ENCODE data around the gene NKD1.

The NKD1 gene

DNA sequence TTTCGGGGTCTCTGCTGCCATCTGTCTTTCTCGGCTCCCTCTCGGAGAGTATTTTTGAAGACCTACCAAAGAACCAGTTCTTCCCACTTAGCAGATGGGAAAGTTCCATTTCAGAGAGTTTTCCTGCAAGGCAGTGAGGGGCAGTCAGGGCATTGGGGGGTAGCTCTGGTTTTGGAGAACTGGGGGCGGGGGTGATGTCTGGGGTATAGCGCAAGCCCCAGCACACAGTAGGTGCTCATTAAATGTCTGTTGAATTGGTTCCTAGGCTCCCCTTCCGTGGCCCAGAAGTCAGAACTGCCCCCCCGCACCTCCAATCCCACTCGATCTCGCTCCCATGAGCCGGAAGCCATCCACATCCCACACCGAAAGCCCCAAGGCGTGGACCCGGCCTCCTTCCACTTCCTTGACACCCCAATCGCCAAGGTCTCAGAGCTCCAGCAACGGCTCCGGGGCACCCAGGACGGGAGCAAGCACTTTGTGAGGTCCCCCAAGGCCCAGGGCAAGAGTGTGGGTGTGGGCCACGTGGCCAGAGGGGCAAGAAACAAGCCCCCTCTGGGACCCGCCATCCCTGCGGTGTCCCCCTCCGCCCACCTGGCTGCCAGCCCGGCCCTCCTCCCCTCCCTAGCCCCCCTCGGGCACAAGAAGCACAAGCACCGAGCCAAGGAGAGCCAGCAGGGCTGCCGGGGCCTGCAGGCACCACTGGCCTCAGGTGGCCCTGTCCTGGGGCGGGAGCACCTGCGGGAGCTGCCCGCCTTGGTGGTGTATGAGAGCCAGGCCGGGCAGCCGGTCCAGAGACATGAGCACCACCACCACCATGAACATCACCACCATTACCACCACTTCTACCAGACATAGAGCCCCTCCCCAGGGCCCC, 85.0 kb downstream of the NKD1 start:
- no peak for DNase-seq

GRCh38 chr16:50634090-50634489, 85.9 kb downstream of the NKD1 start:
- DNase-seq = no peak

GRCh38 chr16:50634947-50635346, 86.8 kb downstream of the NKD1 start:
- no peak for DNase-seq

DNA sequence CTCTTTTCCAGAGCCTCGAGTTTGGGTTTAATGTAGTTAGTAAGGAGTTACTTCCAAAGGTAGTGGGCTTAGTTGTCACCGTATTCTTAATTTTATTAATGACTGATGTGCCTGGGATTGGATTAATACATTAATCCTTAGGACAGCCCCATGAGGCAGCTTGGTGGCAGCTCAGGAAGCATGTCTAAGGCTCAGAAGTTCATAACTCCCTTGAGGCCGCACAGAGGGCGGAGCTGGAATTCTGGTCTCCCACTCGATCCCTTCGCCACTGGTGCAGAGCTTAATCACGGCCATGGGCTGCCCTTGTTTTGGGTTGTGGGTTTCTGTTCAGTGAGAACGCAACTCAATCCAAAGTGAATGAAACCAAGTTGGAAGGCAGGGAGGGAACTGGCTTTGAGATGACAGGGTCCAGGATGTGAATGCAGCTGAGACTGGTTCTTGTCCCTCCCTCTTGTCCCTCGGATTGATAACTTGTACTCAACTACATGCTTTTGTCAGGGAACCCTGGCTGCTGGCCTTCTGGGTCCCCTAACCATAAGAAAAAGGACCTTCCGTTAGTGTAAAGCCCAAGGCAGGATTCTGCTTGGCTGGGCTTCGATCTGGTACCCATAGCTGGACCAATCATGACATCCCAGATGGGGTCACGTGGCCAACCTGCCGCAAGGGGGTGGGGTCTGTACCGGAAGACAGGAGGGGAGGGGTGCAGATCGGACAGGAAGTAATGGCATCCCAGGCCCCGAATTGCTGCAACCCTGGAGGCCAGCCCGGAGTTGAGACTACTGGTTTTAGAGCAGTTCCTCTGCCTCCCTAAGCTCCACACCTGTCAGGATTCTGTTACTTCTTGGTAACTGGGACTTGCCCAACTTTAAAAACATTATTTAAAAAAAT, 87.6 kb downstream of the NKD1 start:
- DNase-seq = no peak

- no peak for DNase-seq
These were observed 88.7 kb downstream of the NKD1 start for GRCh38 chr16:50636753-50637374.

DNA sequence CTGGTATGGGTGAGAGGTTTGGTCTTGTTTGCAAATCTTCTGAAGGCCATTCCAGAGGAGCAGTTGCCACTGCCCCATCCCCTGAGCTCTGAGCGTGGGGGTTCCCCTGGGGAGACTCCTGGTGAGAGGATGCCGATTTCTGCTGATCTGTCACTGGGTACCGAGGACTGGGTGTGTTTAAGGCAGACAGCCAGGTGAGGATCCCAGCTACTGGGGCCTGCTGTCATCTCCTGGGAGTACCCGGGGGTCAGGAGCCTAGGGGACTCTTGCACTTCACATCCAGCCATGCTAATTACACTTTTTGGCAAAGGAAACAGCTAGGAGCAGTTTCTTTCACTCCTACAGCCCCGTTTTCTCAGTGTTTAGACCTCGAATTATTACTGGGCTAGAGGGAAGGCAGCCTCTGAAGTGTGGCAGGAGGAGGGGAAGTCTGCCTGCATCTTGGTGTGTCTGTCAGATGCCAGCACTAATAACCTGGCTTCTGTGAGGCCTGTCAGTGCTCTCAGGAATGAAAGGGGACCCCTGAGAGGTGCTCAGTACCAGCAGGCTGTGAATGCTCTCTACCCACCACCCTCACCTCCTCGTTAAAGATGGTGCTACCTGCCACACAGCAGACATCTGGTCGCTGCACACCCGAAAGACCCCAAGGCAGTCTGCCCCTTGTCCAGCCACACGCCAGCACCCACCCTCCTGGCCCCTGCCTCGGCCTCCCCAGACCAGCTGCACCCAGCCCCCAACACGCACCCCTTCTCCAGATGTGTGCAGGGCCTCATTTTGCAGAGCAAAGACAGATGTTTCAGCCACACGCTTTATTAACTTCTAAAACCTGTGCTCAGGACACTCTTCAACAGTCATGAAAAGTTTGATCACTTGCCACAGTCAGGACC, 89.8 kb downstream of the NKD1 start:
- DNase-seq = no peak

GRCh38 chr16:50638816-50639670, 90.8 kb downstream of the NKD1 start:
- DNase-seq = no peak

- DNase-seq = no peak
These were observed 92.2 kb downstream of the NKD1 start for GRCh38 chr16:50640391-50640790.

GRCh38 chr16:50640919-50641817, 93.0 kb downstream of the NKD1 start:
- DNase-seq = no peak

GRCh38 chr16:50641818-50642187, 93.6 kb downstream of the NKD1 start:
- no peak for DNase-seq

- no peak for DNase-seq
These were observed 94.2 kb downstream of the NKD1 start for GRCh38 chr16:50642349-50642748.

DNA sequence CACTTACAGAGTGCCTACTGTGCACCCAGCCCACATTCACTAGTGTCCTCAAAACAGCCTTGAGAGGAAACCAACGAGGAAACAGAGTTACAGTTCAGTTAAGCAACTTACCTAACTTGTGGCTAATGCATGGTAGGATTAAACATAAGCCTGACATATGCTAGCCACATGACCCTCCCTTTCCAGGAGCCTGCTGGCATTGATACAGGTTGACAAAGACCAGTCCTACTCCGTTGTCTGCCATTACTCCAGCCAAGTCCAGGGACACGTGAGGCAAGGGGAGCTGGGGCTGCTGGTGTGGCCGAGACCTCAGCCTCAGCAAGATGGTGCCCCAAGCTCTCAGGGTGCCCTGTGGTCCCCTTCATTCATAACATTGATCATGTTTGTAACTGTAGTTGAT, 95.0 kb downstream of the NKD1 start:
- no peak for DNase-seq

- no peak for DNase-seq
These were observed 96.0 kb downstream of the NKD1 start for GRCh38 chr16:50644245-50644644.

DNA sequence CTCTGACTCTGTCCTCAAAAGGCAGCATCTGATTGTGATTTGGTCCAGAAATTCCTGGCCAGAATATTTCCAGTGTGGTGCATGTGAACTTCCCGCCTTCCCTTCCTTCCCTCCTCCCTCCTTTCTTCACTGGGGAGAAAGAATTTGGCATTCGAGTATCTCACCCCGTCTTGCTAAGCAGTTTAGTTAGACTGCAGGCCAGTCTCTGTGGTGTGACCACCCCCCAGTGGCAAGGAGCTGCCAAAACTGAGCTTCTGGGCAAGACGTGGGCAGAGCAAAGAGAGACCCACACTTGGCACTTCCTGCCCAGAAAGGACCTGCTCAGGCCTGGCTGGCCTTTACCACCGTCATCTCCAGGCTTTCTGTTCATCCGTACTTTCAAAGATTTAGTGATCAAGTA, 96.5 kb downstream of the NKD1 start:
- DNase-seq = no peak

DNA sequence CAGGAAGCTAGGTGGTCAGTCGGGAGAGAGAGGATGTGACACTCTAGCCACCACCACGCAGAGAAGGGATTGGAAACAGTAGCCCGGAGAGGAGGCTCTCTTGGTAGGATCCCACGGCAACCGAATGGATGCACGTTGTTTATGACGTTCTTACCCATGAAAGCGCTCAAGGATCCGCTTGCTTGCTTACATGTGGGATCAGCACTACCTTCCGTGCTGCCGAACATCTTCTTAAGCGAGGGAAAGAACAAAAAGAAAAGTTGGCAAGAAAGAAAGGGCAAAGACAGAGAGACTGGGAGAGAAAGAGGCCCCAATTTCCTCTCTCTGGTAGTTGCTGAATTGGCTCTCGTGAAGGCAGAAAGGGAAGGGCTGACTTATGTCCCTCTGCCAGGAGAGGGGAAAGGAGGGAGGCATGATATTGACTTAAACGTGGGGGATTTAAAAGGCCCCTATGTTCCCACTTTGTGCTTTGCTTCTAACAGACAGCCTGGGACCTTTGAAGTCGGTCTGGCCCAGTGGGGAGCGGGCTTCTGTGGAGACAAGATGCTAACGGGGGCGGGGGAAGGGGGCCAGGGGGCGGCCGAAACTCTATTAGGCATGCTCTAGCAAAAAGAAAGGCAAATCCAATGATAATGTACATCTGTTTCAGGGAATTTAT, 97.5 kb downstream of the NKD1 start:
- no peak for DNase-seq

- DNase-seq = no peak
These were observed 98.1 kb downstream of the NKD1 start for GRCh38 chr16:50646345-50646744.

DNA sequence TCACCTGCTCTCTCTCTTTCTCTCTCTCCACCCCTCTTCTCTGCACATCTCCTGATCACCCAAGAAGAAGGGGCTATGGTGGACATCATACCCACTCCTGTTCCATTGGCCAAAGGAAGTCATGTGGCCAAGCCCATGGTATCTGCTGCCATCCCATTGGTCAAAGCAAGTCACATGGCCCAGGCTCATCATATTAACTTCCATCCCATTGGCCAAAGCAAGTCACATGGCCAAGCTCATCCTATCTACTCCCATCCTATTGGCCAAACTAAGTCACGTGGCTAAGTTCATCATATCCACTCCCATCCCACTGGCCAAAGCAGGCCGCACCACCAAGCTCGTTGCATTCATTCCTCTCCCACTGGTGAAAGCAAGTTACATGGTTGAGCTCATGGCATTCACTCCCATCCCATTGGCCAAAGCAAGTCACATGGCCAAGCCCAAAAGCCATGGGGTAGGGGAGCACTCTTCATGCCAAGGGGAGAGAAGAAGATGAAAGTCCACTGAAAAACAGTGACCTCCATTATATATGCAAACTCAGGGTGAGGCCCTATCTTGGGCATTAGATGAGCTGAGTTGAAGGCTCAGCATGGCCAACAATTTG, 103.7 kb downstream of the NKD1 start:
- no peak for DNase-seq

DNA sequence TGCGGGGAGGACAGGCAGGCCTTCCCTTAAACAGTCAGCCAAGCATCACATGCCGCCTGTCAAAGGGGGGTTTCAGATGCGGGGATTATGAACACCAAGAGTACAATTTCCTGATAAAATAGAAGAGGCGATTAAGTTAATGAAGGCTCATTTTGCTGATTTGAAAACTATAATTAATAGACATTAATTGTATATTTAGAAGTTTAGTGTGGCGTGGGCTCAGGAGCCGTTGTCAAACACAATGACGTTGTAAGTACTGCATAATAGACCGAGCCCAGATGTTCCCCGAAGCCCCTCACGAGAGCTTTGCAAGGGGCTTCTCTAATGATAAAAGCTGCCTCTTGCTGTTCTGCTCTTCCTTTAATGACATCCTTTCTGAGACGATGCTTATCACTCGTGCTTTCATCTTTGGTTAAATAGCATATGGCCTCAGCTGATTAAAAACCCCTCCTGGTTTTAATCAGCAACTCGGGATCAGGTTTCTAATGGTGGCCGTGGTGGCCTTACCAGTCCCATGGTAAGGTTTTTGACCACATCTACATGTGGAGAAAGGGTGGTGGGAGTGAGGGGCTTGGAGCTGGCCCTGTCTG, 104.7 kb downstream of the NKD1 start:
- DNase-seq = no peak
